Measurements from ENCODE around the gene VMP1. TPM values are rescaled to one million over a fixed set of nuclear protein-coding genes. Genes with fewer than 3 reads are reported as not detected.

VMP1 gene
- total RNA-seq, 1 experiment from 2014 or later, result 83.1 TPM

DNA sequence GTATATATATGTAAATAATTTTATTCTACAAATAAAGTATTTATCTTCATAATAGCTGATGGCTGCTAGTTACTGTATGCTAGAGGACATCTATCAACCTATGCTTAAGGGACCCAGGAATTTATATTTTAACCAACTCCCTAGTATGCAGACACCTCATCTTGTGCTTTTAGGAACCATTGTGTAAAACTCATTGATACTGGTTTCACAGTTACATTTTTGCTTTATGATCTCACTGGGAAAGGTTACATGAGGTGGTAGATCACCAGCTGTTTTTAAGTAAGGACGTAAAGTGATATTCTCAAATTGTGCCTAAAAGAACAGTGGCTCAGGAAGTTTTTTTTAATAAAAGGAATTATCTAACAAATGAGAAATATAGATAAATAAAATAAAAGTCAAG is 56.4 kb downstream of the VMP1 start:
- H4K91ac ChIP-seq (ENCODE audit: insufficient read length, low read depth, low read length), result no peak overlapping the region
- DNase-seq, result no peak
- H3K9me3 Mint-ChIP-seq, result peaks cover 4 to 10% of the 10 kb centered on the region in 2 experiments; a peak in 3 of 5 replicates
- H2BK120ac ChIP-seq (ENCODE audit: low read depth, low read length, poor library complexity, severe bottlenecking), result no peak overlapping the region
- H2AK5ac ChIP-seq (ENCODE audit: insufficient read length, low read length), result no peak overlapping the region
- no peaks in the 10 kb centered on the region for H3K27me3 Mint-ChIP-seq (ENCODE audit: low read depth)
- no peaks in the 10 kb centered on the region for H3K79me1 ChIP-seq (ENCODE audit: insufficient read depth, low read depth, low read length, poor library complexity, severe bottlenecking)
- no peaks in the 10 kb centered on the region for H4K20me1 ChIP-seq (ENCODE audit: control insufficient read depth, insufficient read depth, insufficient read length)
- H3K4me1 Mint-ChIP-seq, result peaks cover 10% of the 10 kb centered on the region in 2 experiments
- H4K8ac ChIP-seq (replicated peaks; ENCODE audit: insufficient read length, low read depth, low read length), result no peak overlapping the region
- H3K4ac ChIP-seq (ENCODE audit: low read depth, low read length), result no peak overlapping the region
- H2BK5ac ChIP-seq (ENCODE audit: insufficient read length, low read length), result no peak overlapping the region
- H3K27ac ChIP-seq (ENCODE audit: insufficient read length, low read depth, low read length), result no peak overlapping the region
- no peaks in the 10 kb centered on the region for H3K79me2 ChIP-seq (ENCODE audit: insufficient read depth, low read length)
- no peak overlapping the region for H2BK15ac ChIP-seq (ENCODE audit: low read depth, low read length)
- H3K23me2 ChIP-seq (ENCODE audit: insufficient read length, low read depth, low read length, poor library complexity, severe bottlenecking), result no peaks in the 10 kb centered on the region
- no peak overlapping the region for H3K14ac ChIP-seq (ENCODE audit: insufficient read depth, low read length)
- H3T11ph ChIP-seq (ENCODE audit: low read length), result no peak overlapping the region
- H3K4me1 ChIP-seq (ENCODE audit: insufficient read depth, low read length), result peaks cover 3% of the 10 kb centered on the region
- H2BK12ac ChIP-seq (ENCODE audit: insufficient read length, low read depth, low read length), result no peak overlapping the region
- H3K4me2 ChIP-seq (ENCODE audit: insufficient read depth, insufficient read length, low read length), result no peak overlapping the region
- no peak overlapping the region for H3K9ac ChIP-seq (ENCODE audit: extremely low read depth, insufficient read length, low read length)
- peaks cover 7 to 27% (median 22%) of the 10 kb centered on the region in 3 experiments for H3K36me3 Mint-ChIP-seq (ENCODE audit: insufficient read depth in 1 of 3, low read depth in 3 of 3)
- no peak overlapping the region for H2AFZ ChIP-seq (ENCODE audit: low read length)
- no peaks in the 10 kb centered on the region for H3K9me3 ChIP-seq (ENCODE audit: control insufficient read depth, low read depth, low read length)
- H3K27me3 ChIP-seq (ENCODE audit: insufficient read depth, low read length), result no peaks in the 10 kb centered on the region
- H3K56ac ChIP-seq (ENCODE audit: insufficient read length, low read depth, low read length), result no peak overlapping the region
- no peak overlapping the region for H3K4me3 Mint-ChIP-seq
- TF ChIP-seq, protein P1, sequence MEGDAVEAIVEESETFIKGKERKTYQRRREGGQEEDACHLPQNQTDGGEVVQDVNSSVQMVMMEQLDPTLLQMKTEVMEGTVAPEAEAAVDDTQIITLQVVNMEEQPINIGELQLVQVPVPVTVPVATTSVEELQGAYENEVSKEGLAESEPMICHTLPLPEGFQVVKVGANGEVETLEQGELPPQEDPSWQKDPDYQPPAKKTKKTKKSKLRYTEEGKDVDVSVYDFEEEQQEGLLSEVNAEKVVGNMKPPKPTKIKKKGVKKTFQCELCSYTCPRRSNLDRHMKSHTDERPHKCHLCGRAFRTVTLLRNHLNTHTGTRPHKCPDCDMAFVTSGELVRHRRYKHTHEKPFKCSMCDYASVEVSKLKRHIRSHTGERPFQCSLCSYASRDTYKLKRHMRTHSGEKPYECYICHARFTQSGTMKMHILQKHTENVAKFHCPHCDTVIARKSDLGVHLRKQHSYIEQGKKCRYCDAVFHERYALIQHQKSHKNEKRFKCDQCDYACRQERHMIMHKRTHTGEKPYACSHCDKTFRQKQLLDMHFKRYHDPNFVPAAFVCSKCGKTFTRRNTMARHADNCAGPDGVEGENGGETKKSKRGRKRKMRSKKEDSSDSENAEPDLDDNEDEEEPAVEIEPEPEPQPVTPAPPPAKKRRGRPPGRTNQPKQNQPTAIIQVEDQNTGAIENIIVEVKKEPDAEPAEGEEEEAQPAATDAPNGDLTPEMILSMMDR (conservative IDR thresholded peaks at IDR 0.05), result no peak
- no CpG with 5 or more reads among the region's 1 CpG for WGBS (ENCODE audit: extremely low coverage, insufficient read length, low lambda C conversion rate)
- H3K27ac Mint-ChIP-seq, result 0 out of 7 replicates have a peak overlapping the region, but pooled peaks of 1 of the 3 experiments have one; percentile 1
- H3K18ac ChIP-seq (ENCODE audit: insufficient read length, low read depth, low read length), result no peak overlapping the region
- no peak overlapping the region for H2BK20ac ChIP-seq (ENCODE audit: low read depth, low read length, poor library complexity, severe bottlenecking)
- H3K23ac ChIP-seq (ENCODE audit: insufficient read length, low read depth, low read length), result no peak overlapping the region
- no peak overlapping the region for H4K5ac ChIP-seq (ENCODE audit: insufficient read length, low read depth, low read length)

All from H9 (cell line).